GM21723 (cell line): ENCODE measurements around the gene CENPF.
"Not testable (repeated sequence)": the region's sequence is repeated elsewhere in the genome, so short reads cannot be mapped to it uniquely, and the experiment has no call there.

ENCODE experiments used
- ATAC-seq: cut with Tn5 transposase; IDR thresholded peaks from one replicate; pipeline ENCODE4 v1.9.1; 2021; ENCODE audit warnings: mild to moderate bottlenecking, moderate library complexity; ENCODE audit not compliant: unreplicated experiment

Gene CENPF

GRCh38 chr1:214582289-214582891 lies 20.6 kb upstream of the CENPF start:
- ATAC-seq, result no peak

GRCh38 chr1:214583113-214583512 lies 19.9 kb upstream of the CENPF start:
- no peak for ATAC-seq

GRCh38 chr1:214583824-214584554 lies 19.0 kb upstream of the CENPF start:
- no peak for ATAC-seq

GRCh38 chr1:214584805-214585766 lies 17.9 kb upstream of the CENPF start:
- no peak for ATAC-seq

GRCh38 chr1:214586621-214587020 lies 16.4 kb upstream of the CENPF start:
- no peak for ATAC-seq

GRCh38 chr1:214587165-214587564 lies 15.8 kb upstream of the CENPF start:
- no peak for ATAC-seq

- no peak for ATAC-seq
Observed at GRCh38 chr1:214588963-214589597, 13.9 kb upstream of the CENPF start.

- no peak for ATAC-seq
Observed at GRCh38 chr1:214590696-214591095, 12.3 kb upstream of the CENPF start.

GRCh38 chr1:214591918-214592317 lies 11.1 kb upstream of the CENPF start:
- not testable (repeated sequence) for ATAC-seq

- no peak for ATAC-seq
Observed at GRCh38 chr1:214593158-214593557, 9.8 kb upstream of the CENPF start.

- ATAC-seq, result peak; percentile 9
Observed at GRCh38 chr1:214603819-214604252, 841 bp downstream of the CENPF start.

- ATAC-seq, result no peak
Observed at GRCh38 chr1:214604523-214604922, 1.5 kb downstream of the CENPF start.

GRCh38 chr1:214605484-214605883 lies 2.5 kb downstream of the CENPF start:
- not testable (repeated sequence) for ATAC-seq

- not testable (repeated sequence) for ATAC-seq
Observed at GRCh38 chr1:214605933-214606925, 3.2 kb downstream of the CENPF start.

GRCh38 chr1:214607492-214608215 lies 4.7 kb downstream of the CENPF start:
- not testable (repeated sequence) for ATAC-seq

GRCh38 chr1:214608216-214608783 lies 5.3 kb downstream of the CENPF start:
- not testable (repeated sequence) for ATAC-seq

GRCh38 chr1:214608817-214609216 lies 5.8 kb downstream of the CENPF start:
- not testable (repeated sequence) for ATAC-seq

- no peak for ATAC-seq
Observed at GRCh38 chr1:214609692-214610091, 6.7 kb downstream of the CENPF start.

GRCh38 chr1:214610136-214610535 lies 7.1 kb downstream of the CENPF start:
- not testable (repeated sequence) for ATAC-seq
